Measurements from ENCODE around the gene GABRA5. TPM values are rescaled to one million over a fixed set of nuclear protein-coding genes. Genes with fewer than 3 reads are reported as not detected.
"Not testable (repeated sequence)": the region's sequence is repeated elsewhere in the genome, so short reads cannot be mapped to it uniquely, and the experiment has no call there.

Gene GABRA5
- total RNA-seq, 2 experiments from 2014 or later, result not detected

- Mint-ChIP-seq H3K4me3 (no peak overlapping the region), H3K27me3 (peaks cover 9% of the 10 kb centered on the region), H3K27ac (no peak overlapping the region), H3K4me1 (ENCODE audit: low read depth) (no peaks in the 10 kb centered on the region), H3K36me3 (no peaks in the 10 kb centered on the region), H3K9me3 (peaks cover 8% of the 10 kb centered on the region)
- ChIA-PET CTCF (no interaction called here), POLR2A (no interaction called here)
- intact Hi-C loops (cut with micrococcal nuclease), result loop anchor here (5.0 kb wide), 1 partner anchor 464 kb away; no protein-coding TSS in a partner anchor
- no peak for DNase-seq
Measured at GRCh38 chr15:26893351-26894065, 26.6 kb downstream of the GABRA5 start.

GRCh38 chr15:26894181-26894580 lies 27.3 kb downstream of the GABRA5 start:
- ChIA-PET CTCF (no interaction called here), POLR2A (no interaction called here)
- Mint-ChIP-seq H3K27ac (no peak overlapping the region), H3K27me3 (peaks cover 9% of the 10 kb centered on the region), H3K4me3 (no peak overlapping the region), H3K4me1 (ENCODE audit: low read depth) (no peaks in the 10 kb centered on the region), H3K9me3 (peaks cover 10% of the 10 kb centered on the region), H3K36me3 (no peaks in the 10 kb centered on the region)
- no peak for DNase-seq
- intact Hi-C loops (cut with micrococcal nuclease), result loop anchor here (5.0 kb wide), 1 partner anchor 463 kb away; no protein-coding TSS in a partner anchor

- H3K27me3 Mint-ChIP-seq; H3K4me3 Mint-ChIP-seq; DNase-seq; CTCF ChIA-PET; intact Hi-C loops (cut with micrococcal nuclease); POLR2A ChIA-PET; H3K36me3 Mint-ChIP-seq; H3K27ac Mint-ChIP-seq; H3K4me1 Mint-ChIP-seq (ENCODE audit: low read depth): not testable (repeated sequence)
- peaks cover 17% of the 10 kb centered on the region for H3K9me3 Mint-ChIP-seq
Measured at GRCh38 chr15:26895346-26895745, 28.5 kb downstream of the GABRA5 start.

DNA sequence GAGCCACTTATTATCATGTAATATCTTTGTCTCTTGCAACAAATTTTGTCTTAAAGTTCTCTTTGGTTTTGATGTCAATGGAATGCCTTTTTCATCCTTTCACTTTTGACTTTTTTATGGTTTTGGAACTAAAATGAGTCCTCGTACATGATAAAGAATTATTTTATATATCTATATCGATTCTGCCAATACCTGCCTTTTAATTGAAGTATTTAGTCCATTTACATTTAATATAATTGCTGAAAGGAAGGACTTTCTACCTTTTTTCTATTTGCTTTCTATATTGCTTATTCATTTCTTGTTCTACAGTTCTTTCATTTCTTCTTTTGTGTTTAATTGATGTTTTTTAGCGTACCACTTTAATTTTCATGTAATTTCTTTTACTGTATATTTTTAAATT lies 32.8 kb downstream of the GABRA5 start:
- Mint-ChIP-seq H3K4me1 (ENCODE audit: low read depth) (no peaks in the 10 kb centered on the region), H3K36me3 (no peaks in the 10 kb centered on the region), H3K27ac (no peak overlapping the region), H3K4me3 (no peak overlapping the region), H3K9me3 (peaks cover 32% of the 10 kb centered on the region), H3K27me3 (no peaks in the 10 kb centered on the region)
- no peak for DNase-seq
- intact Hi-C loops (cut with micrococcal nuclease), result no loop called here
- CTCF ChIA-PET, result no interaction called here
- POLR2A ChIA-PET, result no interaction called here

DNA sequence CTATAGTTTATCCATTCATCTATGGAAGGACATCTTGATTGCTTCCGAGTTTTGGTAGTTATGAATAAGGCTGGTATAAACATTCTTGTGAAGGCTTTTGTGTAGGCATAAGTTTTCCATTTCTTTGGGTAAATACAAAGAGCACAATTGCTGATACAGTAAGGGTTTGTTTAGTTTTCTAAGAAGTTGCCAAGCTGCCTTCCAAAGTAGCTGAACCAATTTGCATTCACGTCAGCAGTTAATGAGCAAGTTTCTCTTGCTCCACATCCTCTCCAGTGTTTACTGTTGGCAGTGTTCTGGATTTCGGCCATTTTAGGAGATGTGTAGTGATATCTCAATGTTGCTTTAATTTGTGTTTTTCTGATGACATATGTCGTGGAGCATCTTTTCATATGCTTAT lies 34.2 kb downstream of the GABRA5 start:
- Mint-ChIP-seq H3K27ac (no peak overlapping the region), H3K4me3 (no peak overlapping the region), H3K36me3 (no peaks in the 10 kb centered on the region), H3K27me3 (no peaks in the 10 kb centered on the region), H3K4me1 (ENCODE audit: low read depth) (no peaks in the 10 kb centered on the region), H3K9me3 (peaks cover 44% of the 10 kb centered on the region)
- ChIA-PET POLR2A (no interaction called here), CTCF (no interaction called here)
- no peak for DNase-seq
- intact Hi-C loops (cut with micrococcal nuclease), result no loop called here

GRCh38 chr15:26910715-26911114 lies 43.9 kb downstream of the GABRA5 start:
- Mint-ChIP-seq H3K27me3 (no peaks in the 10 kb centered on the region), H3K4me1 (ENCODE audit: low read depth) (no peaks in the 10 kb centered on the region), H3K27ac (no peak overlapping the region), H3K4me3 (no peak overlapping the region), H3K36me3 (no peaks in the 10 kb centered on the region), H3K9me3 (peaks cover 15% of the 10 kb centered on the region)
- intact Hi-C loops (cut with micrococcal nuclease), result no loop called here
- POLR2A ChIA-PET, result no interaction called here
- CTCF ChIA-PET, result no interaction called here
- no peak for DNase-seq

- no peak overlapping the region for H3K4me3 Mint-ChIP-seq
- intact Hi-C loops (cut with micrococcal nuclease), result no loop called here
- ChIA-PET CTCF (no interaction called here), POLR2A (no interaction called here)
- no peaks in the 10 kb centered on the region for H3K4me1 Mint-ChIP-seq (ENCODE audit: low read depth)
- no peak overlapping the region for H3K27ac Mint-ChIP-seq
- H3K9me3 Mint-ChIP-seq, result peaks cover 13% of the 10 kb centered on the region
- H3K27me3 Mint-ChIP-seq, result no peaks in the 10 kb centered on the region
- no peak for DNase-seq
- no peaks in the 10 kb centered on the region for H3K36me3 Mint-ChIP-seq
Measured at GRCh38 chr15:26921433-26921832, 54.6 kb downstream of the GABRA5 start.

DNA sequence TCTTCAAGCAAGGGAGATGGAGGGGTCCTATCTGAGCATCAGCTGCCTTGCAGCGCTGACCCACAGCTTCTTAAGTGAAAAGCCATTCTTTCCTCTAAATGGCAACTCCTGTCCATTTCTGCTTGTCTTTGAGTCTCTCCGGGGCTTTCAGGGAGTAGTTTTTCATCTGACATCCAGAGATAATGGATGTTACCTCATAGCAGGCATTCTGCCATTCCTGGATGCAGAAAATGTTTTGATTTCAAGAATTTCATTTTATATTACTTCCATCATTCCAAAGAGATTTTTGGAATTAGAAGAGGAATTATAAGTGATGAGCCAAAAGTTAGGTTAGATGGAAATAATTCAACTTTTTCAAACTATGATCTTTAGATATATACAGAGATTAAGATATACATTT lies 59.2 kb downstream of the GABRA5 start:
- CTCF ChIA-PET, result no interaction called here
- POLR2A ChIA-PET, result no interaction called here
- Mint-ChIP-seq H3K36me3 (no peaks in the 10 kb centered on the region), H3K27me3 (no peaks in the 10 kb centered on the region), H3K27ac (no peak overlapping the region), H3K9me3 (peaks cover 3% of the 10 kb centered on the region), H3K4me3 (no peak overlapping the region), H3K4me1 (ENCODE audit: low read depth) (no peaks in the 10 kb centered on the region)
- no peak for DNase-seq
- intact Hi-C loops (cut with micrococcal nuclease), result no loop called here

DNA sequence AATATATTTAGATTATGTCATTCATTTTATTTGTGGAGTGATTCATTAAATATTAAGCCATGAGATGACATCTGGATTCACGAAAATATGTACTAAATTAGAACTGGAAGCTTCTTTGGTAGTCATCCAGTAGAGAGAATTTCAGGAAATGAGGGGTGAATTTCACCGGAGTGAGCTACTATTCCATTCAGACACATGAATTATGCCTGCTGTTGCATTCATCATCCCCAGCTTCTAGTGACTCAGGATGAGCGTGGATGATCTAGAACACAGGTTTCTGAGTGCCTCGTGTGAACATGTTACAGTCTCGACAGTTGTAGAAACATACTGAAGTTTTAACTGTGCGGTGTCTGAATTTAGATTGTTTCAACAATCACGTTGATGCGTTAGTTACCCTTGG lies 61.2 kb downstream of the GABRA5 start:
- POLR2A ChIA-PET, result no interaction called here
- intact Hi-C loops (cut with micrococcal nuclease), result no loop called here
- peaks cover 6% of the 10 kb centered on the region for H3K9me3 Mint-ChIP-seq
- H3K27ac Mint-ChIP-seq, result no peak overlapping the region
- DNase-seq, result no peak
- H3K4me1 Mint-ChIP-seq (ENCODE audit: low read depth), result no peaks in the 10 kb centered on the region
- CTCF ChIA-PET, result no interaction called here
- no peaks in the 10 kb centered on the region for H3K27me3 Mint-ChIP-seq
- H3K36me3 Mint-ChIP-seq, result no peaks in the 10 kb centered on the region
- no peak overlapping the region for H3K4me3 Mint-ChIP-seq

GRCh38 chr15:26929588-26929987 lies 62.7 kb downstream of the GABRA5 start:
- DNase-seq, result no peak
- peaks cover 6% of the 10 kb centered on the region for H3K9me3 Mint-ChIP-seq
- H3K36me3 Mint-ChIP-seq, result no peaks in the 10 kb centered on the region
- POLR2A ChIA-PET, result no interaction called here
- no peak overlapping the region for H3K27ac Mint-ChIP-seq
- no peaks in the 10 kb centered on the region for H3K27me3 Mint-ChIP-seq
- intact Hi-C loops (cut with micrococcal nuclease), result no loop called here
- no peak overlapping the region for H3K4me3 Mint-ChIP-seq
- CTCF ChIA-PET, result no interaction called here
- H3K4me1 Mint-ChIP-seq (ENCODE audit: low read depth), result no peaks in the 10 kb centered on the region

- H3K9me3 Mint-ChIP-seq, result peaks cover 12% of the 10 kb centered on the region
- H3K4me3 Mint-ChIP-seq, result no peak overlapping the region
- DNase-seq, result no peak
- ChIA-PET POLR2A (no interaction called here), CTCF (no interaction called here)
- H3K27ac Mint-ChIP-seq, result no peak overlapping the region
- intact Hi-C loops (cut with micrococcal nuclease), result no loop called here
- H3K4me1 Mint-ChIP-seq (ENCODE audit: low read depth), result no peaks in the 10 kb centered on the region
- no peaks in the 10 kb centered on the region for H3K36me3 Mint-ChIP-seq
- no peaks in the 10 kb centered on the region for H3K27me3 Mint-ChIP-seq
Measured at GRCh38 chr15:26934848-26935247, 68.0 kb downstream of the GABRA5 start.

- intact Hi-C loops (cut with micrococcal nuclease), result no loop called here
- no peak overlapping the region for H3K27ac Mint-ChIP-seq
- CTCF ChIA-PET, result no interaction called here
- no peak overlapping the region for H3K4me3 Mint-ChIP-seq
- no peaks in the 10 kb centered on the region for H3K4me1 Mint-ChIP-seq (ENCODE audit: low read depth)
- DNase-seq, result no peak
- H3K9me3 Mint-ChIP-seq, result peaks cover 12% of the 10 kb centered on the region
- no peaks in the 10 kb centered on the region for H3K36me3 Mint-ChIP-seq
- H3K27me3 Mint-ChIP-seq, result no peaks in the 10 kb centered on the region
- POLR2A ChIA-PET, result no interaction called here
Measured at GRCh38 chr15:26935322-26935721, 68.5 kb downstream of the GABRA5 start.

DNA sequence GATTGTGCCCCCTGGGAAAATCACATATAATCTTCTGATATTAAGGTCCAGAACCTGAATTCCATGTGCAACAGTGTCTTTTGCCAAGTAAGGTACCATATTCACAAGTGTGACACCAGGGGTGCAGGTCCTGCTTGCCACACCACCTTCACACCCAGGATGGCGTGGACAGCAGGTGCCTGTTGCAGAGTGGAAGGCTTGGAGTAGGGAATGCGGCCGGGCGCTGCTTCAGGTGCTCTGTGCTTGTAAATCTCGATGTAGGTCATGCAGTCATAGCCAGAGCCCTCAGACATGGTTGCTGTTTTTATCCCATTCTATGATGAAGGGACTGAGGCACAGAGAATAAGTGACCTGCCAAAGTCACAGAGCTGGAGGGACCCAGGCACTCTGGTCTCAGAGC lies 69.6 kb downstream of the GABRA5 start:
- DNase-seq, result no peak
- ChIA-PET CTCF (no interaction called here), POLR2A (no interaction called here)
- intact Hi-C loops (cut with micrococcal nuclease), result no loop called here
- Mint-ChIP-seq H3K4me1 (ENCODE audit: low read depth) (no peaks in the 10 kb centered on the region), H3K36me3 (no peaks in the 10 kb centered on the region), H3K4me3 (no peak overlapping the region), H3K9me3 (peaks cover 12% of the 10 kb centered on the region), H3K27ac (no peak overlapping the region), H3K27me3 (no peaks in the 10 kb centered on the region)
